AG04450 (cell line): ENCODE results near the gene TDRD9. TPM values are rescaled to one million over a fixed set of nuclear protein-coding genes. Genes with fewer than 3 reads are reported as not detected.

ENCODE experiments used
- CTCF ChIA-PET: fragments of 300-600, 350-600 bp; formaldehyde crosslinking; extraction: SDS; loops from one replicate; lab custom pipeline; 2022; ENCODE audit warnings: antibody characterized with exemption, inconsistent platforms; lab: Charles Lee
- POLR2A ChIA-PET: fragments of 350-600 bp; formaldehyde crosslinking; extraction: SDS; loops from one replicate; lab custom pipeline; 2021; ENCODE audit warnings: antibody characterized with exemption, inconsistent platforms; lab: Yijun Ruan, JAX
- DNase-seq: peaks from one replicate; pipeline ENCODE4 v3.0.0-alpha.2; 2011; ENCODE audit warnings: low read depth, low spot score
- H3K27ac ChIP-seq: one replicate; pipeline ENCODE4 v1.5.1; 2012; ENCODE audit warnings: low read depth, low read length, control low read depth
- H3K27me3 ChIP-seq: one replicate; pipeline ENCODE4 v1.6.0; 2012; ENCODE audit warnings: low read length; ENCODE audit not compliant: control insufficient read depth, insufficient read depth
- H3K4me3 ChIP-seq: 2 replicates; pipeline ENCODE4 v1.5.1; 2011; ENCODE audit warnings: mild to moderate bottlenecking, low read depth, low read length, control low read depth
- H3K9me3 ChIP-seq: 2 replicates; pipeline ENCODE4 v1.5.1; 2012; ENCODE audit warnings: low read length; ENCODE audit not compliant: control insufficient read depth, insufficient read depth
- CTCF ChIP-seq: IDR thresholded peaks from 2 replicates; pipeline ENCODE4 v1.5.1; 2011; ENCODE audit warnings: low read depth, low read length, control low read depth, inconsistent platforms
- polyA plus RNA-seq: library from polyadenylated mRNA; depleted of rRNA; stranded (reverse); fragments of >200 nt; gene quantifications from 2 replicates; pipeline ENCODE4 v1.2.3, GENCODE V29; 2011

The TDRD9 gene
- polyA plus RNA-seq, 1 experiment, result 0.05 TPM

- H3K27ac ChIP-seq, result no peak overlapping the region
- ChIA-PET POLR2A (no interaction called here), CTCF (no interaction called here)
- no peak for TF ChIP-seq CTCF
- no peak for DNase-seq
- peaks cover 8% of the 10 kb centered on the region; the same call in 1 of the 2 replicates for H3K9me3 ChIP-seq
- H3K4me3 ChIP-seq, result no peak overlapping the region
- peaks cover 3% of the 10 kb centered on the region for H3K27me3 ChIP-seq
These were observed 163.0 kb downstream of the TDRD9 start for GRCh38 chr14:104091061-104091926.

GRCh38 chr14:104091927-104092771 is 163.9 kb downstream of the TDRD9 start:
- no peak for DNase-seq
- Histone ChIP-seq H3K9me3 (peaks cover 8% of the 10 kb centered on the region; the same call in 1 of the 2 replicates), H3K27me3 (no peaks in the 10 kb centered on the region), H3K27ac (no peak overlapping the region), H3K4me3 (no peak overlapping the region)
- ChIA-PET POLR2A (no interaction called here), CTCF (no interaction called here)
- TF ChIP-seq CTCF, result no peak

- POLR2A ChIA-PET, result no interaction called here
- H3K9me3 ChIP-seq, result peaks cover 8% of the 10 kb centered on the region; the same call in 1 of the 2 replicates
- TF ChIP-seq CTCF, result no peak
- no peaks in the 10 kb centered on the region for H3K27me3 ChIP-seq
- H3K4me3 ChIP-seq, result no peak overlapping the region
- CTCF ChIA-PET, result interaction anchor here (0.7 kb wide), 1 partner anchor 472 kb away, joined by 4 read pairs; no protein-coding TSS in a partner anchor
- no peak for DNase-seq
- no peak overlapping the region for H3K27ac ChIP-seq
These were observed 164.7 kb downstream of the TDRD9 start for GRCh38 chr14:104092931-104093365.

- POLR2A ChIA-PET, result no interaction called here
- H3K4me3 ChIP-seq, result no peak overlapping the region
- CTCF ChIA-PET, result interaction anchor here (0.7 kb wide), 1 partner anchor 471 kb away, joined by 4 read pairs; no protein-coding TSS in a partner anchor
- H3K9me3 ChIP-seq, result peaks cover 8% of the 10 kb centered on the region; the same call in 1 of the 2 replicates
- H3K27ac ChIP-seq, result no peak overlapping the region
- no peaks in the 10 kb centered on the region for H3K27me3 ChIP-seq
- no peak for DNase-seq
- no peak for TF ChIP-seq CTCF
These were observed 165.3 kb downstream of the TDRD9 start for GRCh38 chr14:104093366-104094055.
